HG03097 (cell line): ENCODE data around the gene BAX.
A peak's percentile ranks its signal among the peaks of the same experiment; 100 is the strongest.

Experiments
- ATAC-seq: cut with Tn5 transposase; IDR thresholded peaks from one replicate; pipeline ENCODE4 v1.9.1; 2021; ENCODE audit not compliant: unreplicated experiment, low FRiP score

Gene BAX

GRCh38 chr19:48961673-48962028, 7.0 kb downstream of the BAX start:
- ATAC-seq: no peak

GRCh38 chr19:48962029-48962848, 7.6 kb downstream of the BAX start:
- no peak for ATAC-seq

GRCh38 chr19:48962849-48963165, 8.1 kb downstream of the BAX start:
- ATAC-seq: no peak

- peak; percentile 24 for ATAC-seq
Observed at GRCh38 chr19:48963371-48964204, 8.9 kb downstream of the BAX start.

- ATAC-seq: no peak
Observed at GRCh38 chr19:48964205-48965039, 9.7 kb downstream of the BAX start.

GRCh38 chr19:48965040-48965805, 10.5 kb downstream of the BAX start, which contains the start of gene FTL:
FTL (plus strand) TSS chr19:48965309; CDS start chr19:48965508, 199 bp downstream.
- peak; percentile 55 for ATAC-seq

GRCh38 chr19:48965806-48966540, 11.3 kb downstream of the BAX start:
- ATAC-seq: peak; percentile 30

- ATAC-seq: no peak
Observed at GRCh38 chr19:48966541-48967345, 12.1 kb downstream of the BAX start.

- no peak for ATAC-seq
Observed at GRCh38 chr19:48967346-48968178, 12.9 kb downstream of the BAX start.

GRCh38 chr19:48968179-48968661, 13.5 kb downstream of the BAX start:
- ATAC-seq: no peak

GRCh38 chr19:48968813-48969218, 14.1 kb downstream of the BAX start:
- no peak for ATAC-seq

- no peak for ATAC-seq
Observed at GRCh38 chr19:48969276-48970138, 14.8 kb downstream of the BAX start.

GRCh38 chr19:48970139-48970766, 15.6 kb downstream of the BAX start:
- no peak for ATAC-seq

- ATAC-seq: no peak
Observed at GRCh38 chr19:48970923-48971395, 16.3 kb downstream of the BAX start.

- no peak for ATAC-seq
Observed at GRCh38 chr19:48975947-48976847, 21.5 kb downstream of the BAX start.
